Mesodermal cell (in vitro differentiated cells): ENCODE data around the gene OR51B5. TPM values are rescaled to one million over a fixed set of nuclear protein-coding genes. Genes with fewer than 3 reads are reported as not detected.
"Not testable (repeated sequence)": the region's sequence is repeated elsewhere in the genome, so short reads cannot be mapped to it uniquely, and the experiment has no call there.

Experiments used
- H3K27ac ChIP-seq: 2 replicates; pipeline ENCODE4 v1.7.0; 2013; ENCODE audit warnings: mild to moderate bottlenecking, low read depth, low read length, moderate library complexity; ENCODE audit not compliant: severe bottlenecking
- H3K36me3 ChIP-seq: 2 replicates; pipeline ENCODE4 v1.7.1; 2013; ENCODE audit warnings: mild to moderate bottlenecking, low read length, moderate library complexity; ENCODE audit not compliant: control insufficient read depth, insufficient read depth
- H3K4me1 ChIP-seq: one replicate; pipeline ENCODE4 v1.7.1; 2013; ENCODE audit warnings: mild to moderate bottlenecking, low read length; ENCODE audit not compliant: insufficient read depth, control insufficient read depth, poor library complexity, severe bottlenecking
- H3K4me3 ChIP-seq: 2 replicates; pipeline ENCODE4 v1.7.0; 2013; ENCODE audit warnings: low read length, control low read depth, mild to moderate bottlenecking; ENCODE audit not compliant: insufficient read depth, poor library complexity, severe bottlenecking; ENCODE audit errors: extremely low read depth
- H3K9me3 ChIP-seq: 2 replicates; pipeline ENCODE4 v1.7.1; 2013; ENCODE audit warnings: mild to moderate bottlenecking, low read length, moderate library complexity; ENCODE audit not compliant: control insufficient read depth
- WGBS, 2 experiments: methylation state at CpG; one replicate each; pipeline ENCODE4 v1.1.5; 2013; ENCODE audit warnings: missing lambda C conversion rate in 2 of 2; ENCODE audit not compliant: insufficient coverage in 2 of 2; 5-methylcytosine and 5-hydroxymethylcytosine counted together
- polyA plus RNA-seq, 2 experiments: library from polyadenylated mRNA; stranded (reverse); fragments of 50-300 nt; gene quantifications; one replicate each; pipeline ENCODE4 v1.2.3, GENCODE V29; 2013

OR51B5 gene
- polyA plus RNA-seq (2013, experiment 1 of 2) = not detected
- not detected for polyA plus RNA-seq (2013, experiment 2 of 2)

GRCh38 chr11:5343474-5344335 lies at the start of gene OR51B5:
Gene OR51B5, minus strand, starts transcription at chr11:5343524. Its CDS starts 0 bp downstream, at chr11:5343524.
- Histone ChIP-seq H3K27ac (no peak within 1 kb of the TSS), H3K4me3 (no peak within 1 kb of the TSS), H3K9me3 (no peaks in the 10 kb centered on the region), H3K36me3 (no peaks in the 10 kb centered on the region), H3K4me1 (no peaks in the 10 kb centered on the region)
- WGBS, 2 experiments = 54 to 89% methylated on average over 1 to 3 of the region's 6 CpGs

GRCh38 chr11:5390210-5390609 lies 46.9 kb upstream of the OR51B5 start:
- H3K4me3 ChIP-seq = no peak overlapping the region
- no peak overlapping the region for H3K27ac ChIP-seq
- H3K4me1 ChIP-seq = no peaks in the 10 kb centered on the region
- no peaks in the 10 kb centered on the region for H3K36me3 ChIP-seq
- H3K9me3 ChIP-seq = no peaks in the 10 kb centered on the region
- WGBS, 2 experiments = 100% methylated on average over 1 of the region's 2 CpGs

GRCh38 chr11:5384335-5384734 lies 41.0 kb upstream of the OR51B5 start:
- Histone ChIP-seq H3K4me1 (no peaks in the 10 kb centered on the region), H3K36me3 (no peaks in the 10 kb centered on the region), H3K9me3 (no peaks in the 10 kb centered on the region), H3K27ac (peak overlapping the region; percentile 19), H3K4me3 (no peak overlapping the region)
- 77 to 100% methylated on average over 1 to 2 of the region's 2 CpGs for WGBS, 2 experiments

GRCh38 chr11:5383576-5383975 lies 40.3 kb upstream of the OR51B5 start, which contains the start of gene OR51M1:
Gene OR51M1, plus strand, starts transcription at chr11:5383812. Its CDS starts 5,587 bp downstream, at chr11:5389399.
- WGBS, 2 experiments = 56 to 60% methylated on average over 1 of the region's 1 CpG

GRCh38 chr11:5380740-5381342 lies 37.5 kb upstream of the OR51B5 start:
- Histone ChIP-seq H3K9me3 (no peaks in the 10 kb centered on the region), H3K4me1 (no peaks in the 10 kb centered on the region), H3K4me3 (no peak overlapping the region), H3K36me3 (no peaks in the 10 kb centered on the region), H3K27ac (no peak overlapping the region)
- 33 to 77% methylated on average over 1 to 4 of the region's 4 CpGs for WGBS, 2 experiments

More at GRCh38 chr11:5383576-5383975, 40.3 kb upstream of the OR51B5 start, which contains the start of gene OR51M1:
- H3K9me3 ChIP-seq = no peaks in the 10 kb centered on the region
- no peaks in the 10 kb centered on the region for H3K36me3 ChIP-seq
- H3K4me1 ChIP-seq = no peaks in the 10 kb centered on the region
- peak within 1 kb of the TSS; percentile 19 for H3K27ac ChIP-seq
- no peak within 1 kb of the TSS for H3K4me3 ChIP-seq

GRCh38 chr11:5369789-5370188 lies 26.5 kb upstream of the OR51B5 start:
- Histone ChIP-seq H3K9me3 (no peaks in the 10 kb centered on the region), H3K4me3 (no peak overlapping the region), H3K36me3 (no peaks in the 10 kb centered on the region), H3K4me1 (peaks cover 5% of the 10 kb centered on the region), H3K27ac (no peak overlapping the region)

- WGBS, 2 experiments = 56% methylated on average over 1 of the region's 3 CpGs; no CpG with 5 or more reads in 1 of the 2 experiments
- Histone ChIP-seq H3K9me3 (no peaks in the 10 kb centered on the region), H3K4me3 (no peak overlapping the region), H3K27ac (no peak overlapping the region), H3K36me3 (no peaks in the 10 kb centered on the region), H3K4me1 (peaks cover 13% of the 10 kb centered on the region)
Measured at GRCh38 chr11:5368502-5369043, 25.2 kb upstream of the OR51B5 start.

GRCh38 chr11:5367448-5368074 lies 24.2 kb upstream of the OR51B5 start:
- Histone ChIP-seq H3K4me3 (no peak overlapping the region), H3K9me3 (no peaks in the 10 kb centered on the region), H3K36me3 (no peaks in the 10 kb centered on the region), H3K4me1 (peaks cover 19% of the 10 kb centered on the region), H3K27ac (no peak overlapping the region)
- WGBS, 2 experiments = 40 to 75% methylated on average over 1 to 2 of the region's 2 CpGs

- H3K36me3 ChIP-seq = no peaks in the 10 kb centered on the region
- H3K27ac ChIP-seq = no peak overlapping the region
- H3K9me3 ChIP-seq = no peaks in the 10 kb centered on the region
- no peak overlapping the region for H3K4me3 ChIP-seq
- H3K4me1 ChIP-seq = peaks cover 24% of the 10 kb centered on the region
- WGBS, 2 experiments = no CpG with 5 or more reads among the region's 1 CpG
Measured at GRCh38 chr11:5366856-5367255, 23.5 kb upstream of the OR51B5 start.

GRCh38 chr11:5366365-5366764 lies 23.0 kb upstream of the OR51B5 start:
- H3K4me1 ChIP-seq = peaks cover 28% of the 10 kb centered on the region
- H3K9me3 ChIP-seq, H3K27ac ChIP-seq, H3K4me3 ChIP-seq, H3K36me3 ChIP-seq: not testable (repeated sequence)
- WGBS, 2 experiments = 78 to 88% methylated on average over 5 of the region's 6 CpGs
